NCI-H1417 treated with DMSO at 0.1 percent for 48 hours (cell line): ENCODE data around the gene CPEB3.
"Not testable (repeated sequence)": the region's sequence is repeated elsewhere in the genome, so short reads cannot be mapped to it uniquely, and the experiment has no call there.

ENCODE experiments used
- DNase-seq: peaks from one replicate; lab custom pipeline; 2025; lab: John Stamatoyannopoulos, UW

Gene CPEB3

GRCh38 chr10:92290837-92291615, at the start of gene CPEB3, which contains the start of gene MARCHF5:
Gene CPEB3 (minus strand): TSS chr10:92291078. CDS start chr10:92240350, 50,728 bp downstream.
Gene MARCHF5 (plus strand): TSS chr10:92291167. CDS start chr10:92291495, 328 bp downstream.
- DNase-seq = peak; percentile 73

- not testable (repeated sequence) for DNase-seq
Observed at GRCh38 chr10:92329927-92330326, 39.0 kb upstream of the CPEB3 start.

GRCh38 chr10:92328993-92329392, 38.1 kb upstream of the CPEB3 start:
- DNase-seq = no peak

GRCh38 chr10:92327445-92328433, 36.9 kb upstream of the CPEB3 start:
- DNase-seq = no peak

GRCh38 chr10:92323079-92323478, 32.2 kb upstream of the CPEB3 start:
- no peak for DNase-seq

GRCh38 chr10:92316610-92317009, 25.7 kb upstream of the CPEB3 start:
- DNase-seq = no peak

- no peak for DNase-seq
Observed at GRCh38 chr10:92313750-92314149, 22.9 kb upstream of the CPEB3 start.

GRCh38 chr10:92309272-92309671, 18.4 kb upstream of the CPEB3 start:
- no peak for DNase-seq

- DNase-seq = no peak
Observed at GRCh38 chr10:92305133-92306072, 14.5 kb upstream of the CPEB3 start.

- no peak for DNase-seq
Observed at GRCh38 chr10:92304061-92304460, 13.2 kb upstream of the CPEB3 start.

- no peak for DNase-seq
Observed at GRCh38 chr10:92303096-92303495, 12.2 kb upstream of the CPEB3 start.

- DNase-seq = no peak
Observed at GRCh38 chr10:92298487-92298886, 7.6 kb upstream of the CPEB3 start.

GRCh38 chr10:92291921-92292845, 1.3 kb upstream of the CPEB3 start:
- no peak for DNase-seq

GRCh38 chr10:92291616-92291865, 663 bp upstream of the CPEB3 start:
- DNase-seq = no peak

GRCh38 chr10:92290076-92290836, 622 bp downstream of the CPEB3 start:
- DNase-seq = peak; percentile 4

GRCh38 chr10:92284112-92284704, 6.7 kb downstream of the CPEB3 start:
- no peak for DNase-seq

- no peak for DNase-seq
Observed at GRCh38 chr10:92278996-92279696, 11.7 kb downstream of the CPEB3 start.

GRCh38 chr10:92274071-92274470, 16.8 kb downstream of the CPEB3 start:
- no peak for DNase-seq

- no peak for DNase-seq
Observed at GRCh38 chr10:92268748-92269147, 22.1 kb downstream of the CPEB3 start.
